Medulla oblongata (tissue), 1 donor: ENCODE measurements around the gene AMBP.
A peak's percentile ranks its signal among the peaks of the same experiment; 100 is the strongest.

Experiments
- DNase-seq: peaks from one replicate; pipeline ENCODE4 v3.0.0-alpha.2; 2015; ENCODE audit errors: extremely low spot score

The AMBP gene

GRCh38 chr9:114072184-114073140, 5.6 kb downstream of the AMBP start:
- DNase-seq, result peak; percentile 56

- DNase-seq, result no peak
Observed at GRCh38 chr9:114071197-114071795, 6.8 kb downstream of the AMBP start.

GRCh38 chr9:114070188-114071103, 7.7 kb downstream of the AMBP start:
- no peak for DNase-seq

- no peak for DNase-seq
Observed at GRCh38 chr9:114069476-114070187, 8.5 kb downstream of the AMBP start.

GRCh38 chr9:114065304-114065703, 12.8 kb downstream of the AMBP start:
- no peak for DNase-seq

GRCh38 chr9:114061830-114062474, 16.1 kb downstream of the AMBP start:
- no peak for DNase-seq

- DNase-seq, result no peak
Observed at GRCh38 chr9:114061292-114061691, 16.8 kb downstream of the AMBP start.

- DNase-seq, result no peak
Observed at GRCh38 chr9:114060711-114061110, 17.4 kb downstream of the AMBP start.

- DNase-seq, result no peak
Observed at GRCh38 chr9:114060070-114060469, 18.0 kb downstream of the AMBP start.

- no peak for DNase-seq
Observed at GRCh38 chr9:114059047-114059803, 18.9 kb downstream of the AMBP start.

GRCh38 chr9:114058688-114059046, 19.4 kb downstream of the AMBP start:
- DNase-seq, result no peak

GRCh38 chr9:114057161-114057885, 20.8 kb downstream of the AMBP start:
- DNase-seq, result no peak

- no peak for DNase-seq
Observed at GRCh38 chr9:114056527-114056926, 21.6 kb downstream of the AMBP start.

- DNase-seq, result no peak
Observed at GRCh38 chr9:114055894-114056293, 22.2 kb downstream of the AMBP start.

GRCh38 chr9:114055061-114055460, 23.0 kb downstream of the AMBP start:
- no peak for DNase-seq

GRCh38 chr9:114054191-114054690, 23.9 kb downstream of the AMBP start:
- no peak for DNase-seq

- no peak for DNase-seq
Observed at GRCh38 chr9:114053246-114054005, 24.7 kb downstream of the AMBP start.

- DNase-seq, result no peak
Observed at GRCh38 chr9:114051706-114052105, 26.4 kb downstream of the AMBP start.

- DNase-seq, result no peak
Observed at GRCh38 chr9:114051281-114051680, 26.8 kb downstream of the AMBP start.
